IPS DF 6.9 (cell line): ENCODE data around the gene ZMIZ1.

Experiments used
- DNase-seq: peaks from one replicate; pipeline ENCODE4 v3.0.0-alpha.2; 2013; ENCODE audit warnings: low read depth, low spot score
- H3K27ac ChIP-seq: one replicate; pipeline ENCODE4 v1.5.1; 2013; ENCODE audit warnings: low read length, control low read depth
- H3K27me3 ChIP-seq: 2 replicates; pipeline ENCODE4 v1.6.1; 2013; ENCODE audit warnings: mild to moderate bottlenecking, low read length; ENCODE audit not compliant: control insufficient read depth, insufficient read depth
- H3K36me3 ChIP-seq: 2 replicates; pipeline ENCODE4 v1.6.1; 2013; ENCODE audit warnings: low read length; ENCODE audit not compliant: control insufficient read depth, insufficient read depth
- H3K4me1 ChIP-seq: 2 replicates; pipeline ENCODE4 v1.6.1; 2013; ENCODE audit warnings: low read length; ENCODE audit not compliant: control insufficient read depth, insufficient read depth
- H3K4me3 ChIP-seq: 2 replicates; pipeline ENCODE4 v1.5.1; 2013; ENCODE audit warnings: mild to moderate bottlenecking, low read length
- H3K9me3 ChIP-seq: 2 replicates; pipeline ENCODE4 v1.6.1; 2013; ENCODE audit warnings: low read length, inconsistent platforms; ENCODE audit not compliant: control insufficient read depth, insufficient read depth
- WGBS: extraction: QIAGEN DNeasy Blood & Tissue Kit; methylation state at CpG from one replicate; pipeline ENCODE4 v1.1.7; 2013; ENCODE audit warnings: mixed read lengths, missing lambda C conversion rate; ENCODE audit not compliant: insufficient read length, insufficient coverage; 5-methylcytosine and 5-hydroxymethylcytosine counted together

ZMIZ1 gene

DNA sequence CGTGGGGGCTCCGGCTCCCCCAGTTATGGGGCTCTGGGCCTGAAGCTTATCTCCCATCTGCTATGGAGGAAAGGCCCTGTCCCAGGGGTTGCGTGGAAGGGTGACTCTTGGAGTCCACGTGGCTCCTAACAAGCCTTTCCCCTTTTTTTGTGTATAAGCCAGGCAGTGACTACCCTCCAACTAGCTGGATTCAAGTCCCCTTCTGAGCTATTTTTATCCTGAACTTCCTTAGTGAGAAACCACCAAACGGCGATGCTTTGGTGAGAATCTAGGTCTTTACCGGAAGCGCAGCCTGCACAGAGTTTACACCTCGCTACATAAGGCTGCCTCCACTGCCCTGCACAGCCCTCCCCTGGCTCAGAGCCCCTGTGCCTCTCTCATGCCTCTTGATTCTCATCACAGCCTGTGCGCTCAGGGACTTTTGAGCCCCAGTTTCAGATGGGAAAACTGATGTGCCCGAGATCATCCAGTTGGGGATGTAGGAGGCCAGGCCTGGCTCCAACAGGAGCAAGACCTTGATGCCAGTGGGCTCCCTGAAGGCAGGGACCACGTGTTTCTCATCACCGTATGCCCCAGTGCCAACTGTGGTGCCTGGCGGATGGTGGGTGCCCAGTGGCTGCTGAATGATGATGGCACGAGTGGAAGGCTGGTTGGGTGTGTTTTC lies 176.2 kb downstream of the ZMIZ1 start:
- H3K4me1 ChIP-seq: peaks cover 2% of the 10 kb centered on the region; the same call in 1 of the 2 replicates
- no peak overlapping the region for H3K4me3 ChIP-seq
- no CpG with 5 or more reads among the region's 15 CpGs for WGBS
- no peaks in the 10 kb centered on the region for H3K9me3 ChIP-seq
- H3K27me3 ChIP-seq: peaks cover 26% of the 10 kb centered on the region
- DNase-seq: no peak
- no peaks in the 10 kb centered on the region for H3K36me3 ChIP-seq
- no peak overlapping the region for H3K27ac ChIP-seq

DNA sequence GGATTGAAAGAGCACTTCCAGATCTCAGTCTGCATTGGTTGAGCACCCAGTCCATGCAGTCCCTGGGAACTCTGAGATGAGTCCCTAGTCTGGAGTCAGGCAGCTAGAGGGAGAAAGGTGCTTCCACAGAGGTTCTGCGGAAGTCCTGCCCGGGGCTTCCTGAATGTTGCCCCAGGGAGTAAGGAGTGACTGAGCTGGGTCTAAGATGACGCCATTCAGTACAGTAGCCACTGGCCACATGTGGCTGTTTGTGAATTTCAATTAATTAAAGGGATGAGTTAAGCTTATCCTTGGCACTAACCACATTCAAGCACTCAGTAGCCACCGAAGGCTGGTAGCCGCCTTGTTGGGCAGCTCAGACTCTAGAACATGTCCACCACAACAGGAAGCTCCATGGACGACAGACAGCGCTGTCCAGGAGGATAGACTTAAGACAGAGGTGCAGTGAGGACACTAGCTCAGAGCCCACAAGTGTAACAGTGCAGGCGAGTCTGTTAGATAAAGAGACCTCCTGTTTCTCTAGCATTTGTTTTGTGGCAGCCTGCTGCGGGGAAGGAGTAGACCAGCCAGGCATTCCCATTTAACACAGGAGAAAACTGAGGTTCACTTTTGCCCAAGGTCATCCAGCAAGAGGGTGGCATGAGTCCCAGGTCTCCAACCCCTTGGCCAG lies 176.9 kb downstream of the ZMIZ1 start:
- H3K27ac ChIP-seq: no peak overlapping the region
- H3K27me3 ChIP-seq: peaks cover 25% of the 10 kb centered on the region
- H3K4me3 ChIP-seq: no peak overlapping the region
- H3K9me3 ChIP-seq: no peaks in the 10 kb centered on the region
- WGBS: no CpG with 5 or more reads among the region's 9 CpGs
- no peaks in the 10 kb centered on the region for H3K36me3 ChIP-seq
- DNase-seq: no peak
- peaks cover 2% of the 10 kb centered on the region; the same call in 1 of the 2 replicates for H3K4me1 ChIP-seq

DNA sequence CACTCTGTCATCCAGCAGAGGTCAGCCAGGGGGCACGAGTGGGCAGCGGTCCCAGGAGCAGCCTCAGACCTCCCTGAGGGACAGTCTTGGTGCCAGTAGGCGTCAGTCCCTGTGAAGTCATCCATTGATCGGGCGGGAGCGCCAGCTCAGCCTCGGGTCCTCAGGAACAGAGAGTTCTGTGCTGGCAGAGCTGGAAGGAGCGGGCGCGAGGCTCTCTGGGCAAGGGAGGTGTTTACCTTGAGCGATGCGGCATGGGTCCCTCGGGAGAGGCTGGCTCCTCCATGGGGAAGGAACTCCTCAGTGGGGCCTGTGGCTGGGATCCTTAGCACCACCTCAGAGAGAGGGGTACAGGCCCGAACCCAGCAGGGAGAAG lies 177.4 kb downstream of the ZMIZ1 start:
- no peak overlapping the region for H3K4me3 ChIP-seq
- WGBS: no CpG with 5 or more reads among the region's 14 CpGs
- no peaks in the 10 kb centered on the region for H3K9me3 ChIP-seq
- H3K27ac ChIP-seq: no peak overlapping the region
- H3K36me3 ChIP-seq: no peaks in the 10 kb centered on the region
- no peak for DNase-seq
- peaks cover 19% of the 10 kb centered on the region for H3K27me3 ChIP-seq
- no peaks in the 10 kb centered on the region for H3K4me1 ChIP-seq

DNA sequence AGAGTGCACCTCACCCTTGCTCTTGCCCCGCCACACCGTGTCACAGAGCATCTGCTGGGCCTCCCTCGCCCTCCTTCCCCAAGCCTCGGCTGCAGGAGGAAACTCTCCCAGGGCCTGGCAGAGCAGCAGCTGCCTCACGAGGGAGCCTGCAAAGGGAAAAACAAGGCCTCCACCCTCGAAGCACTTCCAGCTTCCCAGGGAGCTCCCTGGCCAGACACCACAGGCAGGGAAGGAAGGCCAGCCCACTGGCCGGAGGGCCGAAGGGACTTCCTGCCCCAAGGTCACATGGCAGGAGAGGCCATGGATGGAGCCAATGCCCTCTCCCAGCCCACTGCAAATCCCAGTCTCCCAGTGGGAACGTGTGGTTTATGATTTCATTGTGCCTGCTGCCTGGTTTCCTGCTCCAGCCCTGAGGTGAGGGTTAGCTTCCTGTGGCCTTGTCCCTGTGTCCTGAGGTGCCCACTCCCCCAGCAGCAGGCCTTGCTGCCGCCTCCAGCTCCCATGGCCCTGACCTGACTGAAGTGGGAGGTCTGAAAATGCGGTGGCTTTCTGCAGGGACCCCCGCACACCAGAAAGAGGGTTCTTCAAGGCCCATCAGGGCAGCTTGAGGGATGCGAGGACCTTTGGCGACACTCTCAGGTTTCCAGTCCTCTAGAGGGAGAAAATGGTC lies 178.0 kb downstream of the ZMIZ1 start:
- H3K4me1 ChIP-seq: no peaks in the 10 kb centered on the region
- peaks cover 14% of the 10 kb centered on the region for H3K27me3 ChIP-seq
- WGBS: no CpG with 5 or more reads among the region's 14 CpGs
- H3K36me3 ChIP-seq: no peaks in the 10 kb centered on the region
- no peak for DNase-seq
- H3K4me3 ChIP-seq: no peak overlapping the region
- H3K9me3 ChIP-seq: no peaks in the 10 kb centered on the region
- no peak overlapping the region for H3K27ac ChIP-seq

DNA sequence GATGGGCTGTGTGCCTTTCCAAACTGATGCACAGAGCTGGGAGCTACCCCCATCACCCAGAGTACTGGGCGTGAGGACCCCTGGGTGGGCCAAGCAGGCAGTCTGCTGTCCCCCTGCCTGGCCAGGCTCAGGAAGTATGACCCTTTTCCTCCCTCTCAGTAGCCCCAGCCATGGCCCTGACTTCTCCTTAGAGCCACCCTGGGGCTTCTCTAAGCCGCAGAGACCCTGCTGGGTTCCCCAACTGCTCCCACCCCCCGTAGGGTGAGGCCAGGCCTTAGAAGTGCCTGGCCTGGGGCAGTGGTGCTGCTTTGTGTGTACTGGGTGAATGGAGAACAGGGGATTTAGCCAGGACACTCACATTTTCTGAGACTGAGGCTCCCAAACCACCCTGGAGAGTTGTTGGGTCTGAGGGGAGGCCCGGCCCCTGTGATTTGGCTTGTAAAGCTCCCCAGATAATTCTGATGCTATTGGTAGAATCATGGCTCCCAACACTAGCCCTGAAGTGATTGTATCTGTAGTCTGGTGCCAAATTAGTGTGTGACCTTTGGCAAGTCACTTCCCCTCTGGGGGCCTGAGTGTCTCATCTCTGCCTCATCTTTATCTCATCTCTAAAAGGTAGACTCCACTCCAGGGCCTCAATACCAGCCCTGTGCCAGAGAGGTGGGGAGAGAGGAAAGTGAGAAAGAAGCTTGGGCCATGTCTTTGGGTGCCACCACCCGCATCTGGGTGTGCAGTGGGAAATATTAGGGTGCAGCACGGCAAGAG lies 178.8 kb downstream of the ZMIZ1 start:
- DNase-seq: no peak
- no peaks in the 10 kb centered on the region for H3K9me3 ChIP-seq
- no CpG with 5 or more reads among the region's 6 CpGs for WGBS
- H3K4me1 ChIP-seq: no peaks in the 10 kb centered on the region
- no peaks in the 10 kb centered on the region for H3K36me3 ChIP-seq
- no peak overlapping the region for H3K4me3 ChIP-seq
- H3K27ac ChIP-seq: no peak overlapping the region
- peaks cover 11% of the 10 kb centered on the region; the same call in 1 of the 2 replicates for H3K27me3 ChIP-seq

DNA sequence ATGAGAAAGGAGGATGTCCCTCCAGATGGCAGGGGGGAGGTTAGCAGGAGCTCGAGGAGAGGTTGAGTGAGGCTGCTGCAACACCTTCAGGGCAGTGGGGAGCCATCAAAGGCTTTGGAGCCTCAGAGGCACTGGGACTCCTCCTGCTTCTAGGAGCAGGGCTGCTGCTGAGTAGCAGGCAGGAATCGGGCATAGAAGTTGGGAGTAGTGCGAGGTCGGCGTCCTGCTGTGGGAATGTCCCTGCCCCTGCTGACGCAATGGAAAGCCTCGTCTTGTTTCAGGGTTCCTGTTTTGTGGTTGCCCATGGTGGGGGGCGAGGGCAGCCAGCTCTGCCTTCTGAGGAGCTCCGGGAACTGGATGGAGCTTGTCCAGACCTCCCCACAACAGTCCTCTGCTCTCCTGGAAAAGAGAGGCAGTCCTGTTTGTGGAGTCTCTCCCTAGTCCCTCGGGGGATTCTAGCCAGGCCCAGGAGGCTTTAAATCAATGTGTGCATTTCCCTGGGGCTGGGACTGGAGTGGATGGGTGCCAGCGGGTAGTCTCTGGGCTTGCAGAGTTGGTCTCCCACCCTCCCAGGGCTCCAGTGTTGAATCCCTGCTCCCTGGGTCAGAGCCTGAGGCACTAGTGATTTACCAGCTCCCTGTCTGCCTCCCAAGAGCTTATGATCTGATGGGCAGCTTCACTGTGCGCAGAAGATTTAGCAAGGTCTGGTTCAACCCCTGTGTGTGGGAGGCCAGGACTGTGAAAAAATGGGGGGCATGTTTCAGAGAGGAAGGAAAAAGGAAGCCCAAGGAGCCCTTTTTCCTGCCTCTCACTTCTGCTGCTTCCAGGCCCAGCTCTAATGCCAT lies 179.8 kb downstream of the ZMIZ1 start:
- no peak overlapping the region for H3K4me3 ChIP-seq
- no peaks in the 10 kb centered on the region for H3K4me1 ChIP-seq
- no CpG with 5 or more reads among the region's 12 CpGs for WGBS
- peaks cover 11% of the 10 kb centered on the region; the same call in 1 of the 2 replicates for H3K27me3 ChIP-seq
- no peaks in the 10 kb centered on the region for H3K9me3 ChIP-seq
- no peaks in the 10 kb centered on the region for H3K36me3 ChIP-seq
- no peak overlapping the region for H3K27ac ChIP-seq
- DNase-seq: no peak

DNA sequence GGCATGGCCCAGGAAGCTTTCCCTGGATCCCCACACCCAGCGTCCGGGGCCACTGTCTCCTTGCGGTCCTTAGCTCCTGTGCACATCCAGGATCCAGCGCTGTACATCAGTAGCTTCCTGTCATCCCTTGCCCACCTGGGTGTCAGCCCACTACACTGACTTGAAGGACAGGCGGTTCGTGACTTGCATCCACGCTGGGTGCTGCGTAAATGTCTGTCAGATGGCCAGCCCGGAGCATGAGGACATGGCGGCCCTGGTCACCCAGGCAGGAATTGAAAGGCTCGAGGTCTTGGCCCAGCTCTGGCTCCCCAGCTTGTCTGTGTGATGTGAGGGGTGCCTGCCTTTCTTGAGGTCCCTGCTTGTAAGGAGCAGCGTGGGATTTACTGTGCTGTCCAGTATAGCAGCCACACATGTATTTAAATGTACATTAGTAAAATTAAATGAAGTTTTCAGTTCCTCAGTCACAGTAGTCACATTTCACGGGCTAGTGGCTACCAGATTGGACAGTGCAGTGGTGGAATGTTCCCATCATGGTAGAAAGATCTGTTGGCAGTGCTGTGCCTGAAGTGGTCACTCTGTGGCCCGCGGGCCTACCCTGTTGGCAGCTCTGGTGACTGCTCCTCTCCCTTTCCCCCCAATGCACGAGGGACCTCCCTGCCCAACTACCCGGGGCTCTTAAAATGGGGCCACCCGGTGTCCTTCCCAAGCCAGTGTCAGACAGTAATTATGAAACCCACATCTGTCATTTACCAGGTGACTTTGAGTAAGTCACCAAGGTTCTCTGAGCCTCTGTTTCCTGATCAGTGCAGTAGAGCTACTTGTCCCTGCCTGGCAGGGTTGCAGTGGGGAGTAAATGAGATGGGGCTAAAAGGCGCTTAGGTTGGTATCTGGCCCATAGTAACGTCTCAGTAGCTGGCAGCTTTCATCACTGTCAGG lies 180.7 kb downstream of the ZMIZ1 start:
- no peak overlapping the region for H3K27ac ChIP-seq
- no peak for DNase-seq
- no peak overlapping the region for H3K4me3 ChIP-seq
- WGBS: no CpG with 5 or more reads among the region's 20 CpGs
- no peaks in the 10 kb centered on the region for H3K36me3 ChIP-seq
- H3K9me3 ChIP-seq: no peaks in the 10 kb centered on the region
- peaks cover 4% of the 10 kb centered on the region; the same call in 1 of the 2 replicates for H3K27me3 ChIP-seq
- no peaks in the 10 kb centered on the region for H3K4me1 ChIP-seq

DNA sequence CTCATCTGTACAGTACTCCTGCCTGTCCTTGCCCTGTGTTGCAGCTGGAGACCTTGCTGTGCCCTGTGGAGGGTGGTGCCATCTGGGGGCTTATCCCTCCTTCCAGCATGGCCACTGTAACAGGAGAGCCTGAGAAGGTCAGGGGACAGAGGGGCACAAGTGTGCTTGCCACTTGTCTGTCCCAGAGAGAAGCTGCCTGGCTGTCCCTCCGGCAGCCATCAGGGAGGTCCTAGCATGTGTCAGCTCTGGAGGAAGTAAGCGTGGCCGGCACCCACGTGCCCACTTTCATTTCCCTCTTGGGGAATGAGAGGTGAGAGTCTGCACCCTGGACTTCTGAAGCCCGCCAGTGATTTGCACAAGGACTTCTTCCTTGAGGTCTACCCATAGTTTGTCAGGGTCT lies 181.5 kb downstream of the ZMIZ1 start:
- no peaks in the 10 kb centered on the region for H3K27me3 ChIP-seq
- no peaks in the 10 kb centered on the region for H3K36me3 ChIP-seq
- no peaks in the 10 kb centered on the region for H3K4me1 ChIP-seq
- WGBS: no CpG with 5 or more reads among the region's 5 CpGs
- DNase-seq: no peak
- H3K27ac ChIP-seq: no peak overlapping the region
- no peak overlapping the region for H3K4me3 ChIP-seq
- H3K9me3 ChIP-seq: no peaks in the 10 kb centered on the region

DNA sequence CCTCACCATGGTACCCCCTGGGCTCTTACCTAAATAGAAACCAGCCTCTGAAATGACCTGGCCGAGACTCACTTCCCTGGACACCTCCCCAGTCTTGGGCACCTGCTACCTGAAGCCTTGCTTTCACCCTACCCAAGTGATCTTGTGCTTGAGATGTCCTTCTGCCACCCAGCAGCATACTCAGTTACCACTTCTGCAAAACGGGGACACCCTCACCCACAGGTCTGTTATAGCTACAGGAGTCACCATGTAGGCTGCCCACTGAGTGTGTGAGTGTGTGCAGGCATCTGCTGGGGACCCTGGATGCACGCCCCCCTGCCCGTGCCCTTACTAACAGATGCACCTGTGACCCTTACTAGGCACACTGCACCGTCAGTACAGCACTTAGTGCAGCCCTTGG lies 183.7 kb downstream of the ZMIZ1 start:
- Histone ChIP-seq H3K9me3 (no peaks in the 10 kb centered on the region), H3K4me3 (no peak overlapping the region), H3K27ac (no peak overlapping the region), H3K36me3 (no peaks in the 10 kb centered on the region), H3K4me1 (no peaks in the 10 kb centered on the region), H3K27me3 (no peaks in the 10 kb centered on the region)
- WGBS: no CpG with 5 or more reads among the region's 5 CpGs
- DNase-seq: no peak
